Astrocyte (in vitro differentiated cells and primary cell): ENCODE results near the gene FGD4. TPM values are rescaled to one million over a fixed set of nuclear protein-coding genes. Genes with fewer than 3 reads are reported as not detected.

ENCODE experiments used
- DNase-seq: peaks from one replicate; pipeline ENCODE4 v3.0.0-alpha.2; 2010; ENCODE audit warnings: low read depth
- FAIRE-seq: peaks from 2 replicates; lab custom pipeline; 2011; peaks lifted over from hg19 to GRCh38; lab: Jason Lieb, UNC
- H2AFZ ChIP-seq: 2 replicates; pipeline ENCODE4 v1.6.0; 2012; ENCODE audit warnings: low read depth, low read length, inconsistent platforms
- H3K27ac ChIP-seq: 2 replicates; pipeline ENCODE4 v1.5.1; 2011; ENCODE audit warnings: low read depth, low read length, inconsistent platforms
- H3K27me3 ChIP-seq: 2 replicates; pipeline ENCODE4 v1.6.0; 2011; ENCODE audit warnings: low read length, inconsistent platforms; ENCODE audit not compliant: insufficient read depth
- H3K36me3 ChIP-seq: 2 replicates; pipeline ENCODE4 v1.5.1; 2011; ENCODE audit warnings: low read length, inconsistent platforms; ENCODE audit not compliant: insufficient read depth
- H3K4me1 ChIP-seq: 2 replicates; pipeline ENCODE4 v1.5.1; 2011; ENCODE audit warnings: low read length, inconsistent platforms; ENCODE audit not compliant: insufficient read depth
- H3K4me2 ChIP-seq: 2 replicates; pipeline ENCODE4 v1.6.0; 2012; ENCODE audit warnings: low read length, inconsistent platforms
- H3K4me3 ChIP-seq: 2 replicates; pipeline ENCODE4 v1.5.1; 2011; ENCODE audit warnings: low read depth, mild to moderate bottlenecking, low read length, inconsistent platforms; ENCODE audit not compliant: insufficient read depth
- H3K79me2 ChIP-seq: 2 replicates; pipeline ENCODE4 v1.6.0; 2012; ENCODE audit warnings: mild to moderate bottlenecking, low read length, inconsistent platforms; ENCODE audit not compliant: insufficient read depth
- H3K9ac ChIP-seq: 2 replicates; pipeline ENCODE4 v1.6.0; 2012; ENCODE audit warnings: mild to moderate bottlenecking, low read length, inconsistent platforms
- H3K9me3 ChIP-seq: 2 replicates; pipeline ENCODE4 v1.5.1; 2012; ENCODE audit warnings: low read depth, mild to moderate bottlenecking, low read length, inconsistent platforms; ENCODE audit not compliant: insufficient read depth
- H4K20me1 ChIP-seq: 2 replicates; pipeline ENCODE4 v1.6.0; 2012; ENCODE audit warnings: low read length, inconsistent platforms; ENCODE audit not compliant: insufficient read depth
- H3K27ac Mint-ChIP-seq: one replicate; pipeline ENCODE4 v1.8.0; 2021; ENCODE audit warnings: mild to moderate bottlenecking, mixed read lengths; ENCODE audit not compliant: unreplicated experiment
- H3K27me3 Mint-ChIP-seq: one replicate; pipeline ENCODE4 v1.8.0; 2021; ENCODE audit warnings: low read depth, mixed read lengths; ENCODE audit not compliant: unreplicated experiment
- H3K36me3 Mint-ChIP-seq: one replicate; pipeline ENCODE4 v1.8.0; 2021; ENCODE audit warnings: low read depth, mixed read lengths; ENCODE audit not compliant: unreplicated experiment
- H3K4me1 Mint-ChIP-seq: one replicate; pipeline ENCODE4 v1.8.0; 2021; ENCODE audit warnings: low read depth, mixed read lengths; ENCODE audit not compliant: unreplicated experiment
- H3K4me3 Mint-ChIP-seq: one replicate; pipeline ENCODE4 v1.8.0; 2021; ENCODE audit warnings: mild to moderate bottlenecking, moderate library complexity, mixed read lengths; ENCODE audit not compliant: unreplicated experiment
- H3K9me3 Mint-ChIP-seq: one replicate; pipeline ENCODE4 v1.8.0; 2021; ENCODE audit warnings: mild to moderate bottlenecking, mixed read lengths; ENCODE audit not compliant: unreplicated experiment
- EZH2 ChIP-seq: IDR thresholded peaks from 2 replicates; pipeline ENCODE4 v1.6.1; 2012; ENCODE audit warnings: mild to moderate bottlenecking, low read length, inconsistent platforms; ENCODE audit not compliant: insufficient read depth
- total RNA-seq: library from RNA; stranded (reverse); gene quantifications from 2 replicates; pipeline ENCODE4 v1.2.1, GENCODE V29; 2021
- TF ChIP-seq, protein P1 (sequence below): IDR thresholded peaks from 2 replicates; pipeline ENCODE4 v1.5.1; 2011; ENCODE audit warnings: low read depth, mild to moderate bottlenecking, inconsistent platforms, low read length, moderate library complexity; ENCODE audit not compliant: insufficient read depth

FGD4 gene
- total RNA-seq, 1 donor from 2014 or later, result 18.7 TPM

DNA sequence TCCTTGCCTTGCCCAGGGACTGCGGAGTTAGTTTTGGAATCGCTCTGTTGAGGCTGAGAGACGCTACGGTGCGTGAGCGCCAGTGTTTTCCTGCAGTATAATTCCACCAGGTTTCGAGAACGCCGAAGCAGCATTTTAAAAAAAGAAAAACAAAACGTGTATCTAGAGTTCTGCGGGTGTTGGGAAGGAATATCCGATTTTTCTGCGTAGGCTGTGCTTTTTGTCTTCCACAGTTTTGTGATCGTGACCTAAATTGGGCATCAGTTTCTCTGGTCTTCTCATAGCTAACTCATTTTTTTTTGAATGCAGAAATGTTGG, 280.5 kb downstream of the FGD4 start:
- Histone ChIP-seq H3K9ac (peak overlapping the region; percentile 93), H3K4me3 (peak overlapping the region; percentile 88), H3K79me2 (peaks cover 53% of the 10 kb centered on the region), H4K20me1 (peaks cover 28% of the 10 kb centered on the region), H3K4me1 (no peaks in the 10 kb centered on the region), H3K36me3 (no peaks in the 10 kb centered on the region), H3K27me3 (no peaks in the 10 kb centered on the region), H3K4me2 (peak overlapping the region; percentile 89), H3K9me3 (no peaks in the 10 kb centered on the region), H2AFZ (peak overlapping the region; percentile 91), H3K27ac (peak overlapping the region; percentile 92)
- Mint-ChIP-seq H3K27ac (peak overlapping the region; percentile 44), H3K27me3 (no peaks in the 10 kb centered on the region), H3K4me3 (peak overlapping the region; percentile 90), H3K9me3 (no peaks in the 10 kb centered on the region), H3K4me1 (peaks cover 3% of the 10 kb centered on the region), H3K36me3 (peaks cover 2% of the 10 kb centered on the region)
- FAIRE-seq (no peak), DNase-seq (no peak)
- TF ChIP-seq, protein P1, sequence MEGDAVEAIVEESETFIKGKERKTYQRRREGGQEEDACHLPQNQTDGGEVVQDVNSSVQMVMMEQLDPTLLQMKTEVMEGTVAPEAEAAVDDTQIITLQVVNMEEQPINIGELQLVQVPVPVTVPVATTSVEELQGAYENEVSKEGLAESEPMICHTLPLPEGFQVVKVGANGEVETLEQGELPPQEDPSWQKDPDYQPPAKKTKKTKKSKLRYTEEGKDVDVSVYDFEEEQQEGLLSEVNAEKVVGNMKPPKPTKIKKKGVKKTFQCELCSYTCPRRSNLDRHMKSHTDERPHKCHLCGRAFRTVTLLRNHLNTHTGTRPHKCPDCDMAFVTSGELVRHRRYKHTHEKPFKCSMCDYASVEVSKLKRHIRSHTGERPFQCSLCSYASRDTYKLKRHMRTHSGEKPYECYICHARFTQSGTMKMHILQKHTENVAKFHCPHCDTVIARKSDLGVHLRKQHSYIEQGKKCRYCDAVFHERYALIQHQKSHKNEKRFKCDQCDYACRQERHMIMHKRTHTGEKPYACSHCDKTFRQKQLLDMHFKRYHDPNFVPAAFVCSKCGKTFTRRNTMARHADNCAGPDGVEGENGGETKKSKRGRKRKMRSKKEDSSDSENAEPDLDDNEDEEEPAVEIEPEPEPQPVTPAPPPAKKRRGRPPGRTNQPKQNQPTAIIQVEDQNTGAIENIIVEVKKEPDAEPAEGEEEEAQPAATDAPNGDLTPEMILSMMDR, result no peak
- no peak for TF ChIP-seq EZH2

DNA sequence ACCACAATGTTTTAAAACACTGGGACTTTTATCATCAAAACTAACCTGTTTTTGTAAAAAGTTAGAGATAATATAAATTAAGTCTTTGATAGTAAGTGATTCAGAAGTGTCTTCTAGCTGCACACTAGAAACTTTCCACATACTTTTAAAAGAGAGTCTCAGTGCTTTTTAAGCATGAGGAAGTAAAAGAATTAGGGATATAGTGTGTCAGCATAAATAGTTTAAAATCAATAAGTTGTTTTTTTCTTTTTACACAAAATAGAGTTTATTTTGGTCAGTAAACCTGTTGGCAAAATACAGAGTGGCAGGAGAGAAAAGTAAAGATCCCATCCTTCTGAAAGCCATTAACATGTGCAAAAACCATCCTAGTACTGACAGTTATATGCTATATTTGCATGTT, 281.4 kb downstream of the FGD4 start:
- Mint-ChIP-seq H3K27me3 (no peaks in the 10 kb centered on the region), H3K4me3 (peak overlapping the region; percentile 90), H3K4me1 (peaks cover 3% of the 10 kb centered on the region), H3K27ac (peak overlapping the region; percentile 67), H3K36me3 (peaks cover 4% of the 10 kb centered on the region), H3K9me3 (no peaks in the 10 kb centered on the region)
- TF ChIP-seq, protein P1, result no peak
- TF ChIP-seq EZH2, result no peak
- Histone ChIP-seq H3K9me3 (no peaks in the 10 kb centered on the region), H3K27me3 (no peaks in the 10 kb centered on the region), H3K4me1 (no peaks in the 10 kb centered on the region), H3K27ac (no peak overlapping the region), H3K36me3 (no peaks in the 10 kb centered on the region), H4K20me1 (peaks cover 33% of the 10 kb centered on the region), H2AFZ (no peak overlapping the region), H3K4me2 (peak overlapping the region; percentile 89), H3K9ac (peak overlapping the region; percentile 93), H3K4me3 (no peak overlapping the region), H3K79me2 (peaks cover 63% of the 10 kb centered on the region)
- DNase-seq (no peak), FAIRE-seq (no peak)

DNA sequence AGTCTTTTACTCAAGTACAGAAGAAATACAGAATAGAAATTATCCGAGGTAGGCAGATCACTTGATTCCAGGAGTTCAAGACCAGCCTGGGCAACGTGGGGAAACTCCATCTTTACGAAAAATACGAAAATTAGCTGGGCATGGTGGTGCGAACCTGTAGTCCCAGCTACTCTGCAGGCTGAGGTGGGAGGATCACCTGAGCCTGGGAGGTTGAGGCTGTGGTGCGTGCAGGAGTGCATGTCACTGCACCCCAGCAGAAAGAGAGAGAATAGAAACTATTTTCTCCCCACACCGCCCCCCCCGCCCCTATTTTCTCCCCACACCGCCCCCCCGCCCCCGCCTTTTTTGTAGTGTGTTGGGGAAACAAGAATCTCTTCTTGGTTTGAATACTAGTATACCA, 281.9 kb downstream of the FGD4 start:
- H3K27ac Mint-ChIP-seq, result no peak overlapping the region
- peak overlapping the region; percentile 89 for H3K4me2 ChIP-seq

More for the DNA sequence above, 281.9 kb downstream of the FGD4 start:
- peaks cover 67% of the 10 kb centered on the region for H3K79me2 ChIP-seq
- H4K20me1 ChIP-seq, result peaks cover 38% of the 10 kb centered on the region
- Mint-ChIP-seq H3K9me3 (no peaks in the 10 kb centered on the region), H3K4me1 (peaks cover 3% of the 10 kb centered on the region), H3K36me3 (peaks cover 6% of the 10 kb centered on the region), H3K4me3 (peak overlapping the region; percentile 90), H3K27me3 (no peaks in the 10 kb centered on the region)
- no peak for TF ChIP-seq EZH2
- TF ChIP-seq, protein P1, result no peak
- no peak overlapping the region for H3K4me3 ChIP-seq
- H3K9me3 ChIP-seq, result no peaks in the 10 kb centered on the region
- no peaks in the 10 kb centered on the region for H3K27me3 ChIP-seq
- FAIRE-seq (no peak), DNase-seq (no peak)
- H2AFZ ChIP-seq, result no peak overlapping the region
- H3K36me3 ChIP-seq, result no peaks in the 10 kb centered on the region
- H3K9ac ChIP-seq, result no peak overlapping the region
- no peak overlapping the region for H3K27ac ChIP-seq
- no peaks in the 10 kb centered on the region for H3K4me1 ChIP-seq
